BLaER1 treated with 17β-estradiol and CSF1 and Interleukin-3, amounts not matched to agents 10 nM and 100 nM (cell line): Measurements from ENCODE around the gene FSTL4.

Experiments used
- H3K27ac ChIP-seq, 11 experiments: shearing (Covaris generic); formaldehyde crosslinking; 2 replicates each; pipeline ENCODE4 v1.8.1; 2022
- H3K27me3 ChIP-seq, 11 experiments: shearing (Covaris generic); formaldehyde crosslinking; 2 replicates each; pipeline ENCODE4 v1.8.1; 2022
- H3K36me3 ChIP-seq, 11 experiments: shearing (Covaris generic); formaldehyde crosslinking; 2 replicates each; pipeline ENCODE4 v1.8.1; 2022
- H3K4me1 ChIP-seq, 10 experiments: shearing (Covaris generic); formaldehyde crosslinking; 2 replicates each; pipeline ENCODE4 v1.8.1; 2022
- H3K4me2 ChIP-seq, 11 experiments: shearing (Covaris generic); formaldehyde crosslinking; 2 replicates each; pipeline ENCODE4 v1.8.1; 2022
- H3K4me3 ChIP-seq, 10 experiments: shearing (Covaris generic); formaldehyde crosslinking; 2 replicates each; pipeline ENCODE4 v1.8.1; 2022
- H3K9ac ChIP-seq, 11 experiments: shearing (Covaris generic); formaldehyde crosslinking; 2 replicates each; pipeline ENCODE4 v1.8.1; 2022
- H3K9me3 ChIP-seq, 11 experiments: shearing (Covaris generic); formaldehyde crosslinking; replicated peaks in 1 of 11; 2 replicates each; pipeline ENCODE4 v1.8.1; 2022
- H4K20me1 ChIP-seq, 11 experiments: shearing (Covaris generic); formaldehyde crosslinking; 2 replicates each; pipeline ENCODE4 v1.8.1; 2022
- Cebpa-rat ChIP-seq, 11 experiments: shearing (Covaris generic); IDR thresholded peaks; 2 replicates each; pipeline ENCODE4 v1.8.1; 2022

FSTL4 gene

GRCh38 chr5:133366438-133366837 lies 245.9 kb downstream of the FSTL4 start:
- Histone ChIP-seq H3K9ac (no peak overlapping the region), H3K27me3 (no peaks in the 10 kb centered on the region), H3K36me3 (no peaks in the 10 kb centered on the region), H3K9me3 (no peaks in the 10 kb centered on the region), H3K27ac (no peak overlapping the region), H3K4me2 (no peak overlapping the region), H3K4me1 (peaks cover 0 to 8% (median 3%) of the 10 kb centered on the region in 10 experiments; a peak in 7 of 20 replicates), H4K20me1 (no peaks in the 10 kb centered on the region), H3K4me3 (no peak overlapping the region)
- no peak for TF ChIP-seq Cebpa-rat (IDR thresholded peaks at IDR 0.05)

GRCh38 chr5:133365738-133366137 lies 246.6 kb downstream of the FSTL4 start:
- Histone ChIP-seq H3K27me3 (no peaks in the 10 kb centered on the region), H3K36me3 (no peaks in the 10 kb centered on the region), H3K27ac (no peak overlapping the region)

GRCh38 chr5:133364936-133365707 lies 247.2 kb downstream of the FSTL4 start:
- Histone ChIP-seq H3K4me3 (no peak overlapping the region), H3K27ac (no peak overlapping the region), H3K4me2 (no peak overlapping the region), H3K36me3 (no peaks in the 10 kb centered on the region), H3K9me3 (no peaks in the 10 kb centered on the region), H3K9ac (no peak overlapping the region), H3K27me3 (no peaks in the 10 kb centered on the region), H4K20me1 (no peaks in the 10 kb centered on the region), H3K4me1 (no peaks in the 10 kb centered on the region)
- no peak for TF ChIP-seq Cebpa-rat (IDR thresholded peaks at IDR 0.05)

More at GRCh38 chr5:133365738-133366137, 246.6 kb downstream of the FSTL4 start:
- Histone ChIP-seq H3K4me3 (no peak overlapping the region), H3K4me2 (no peak overlapping the region), H3K4me1 (peaks cover 0 to under 1% (median 0%) of the 10 kb centered on the region in 10 experiments; a peak in 4 of 20 replicates), H3K9me3 (no peaks in the 10 kb centered on the region), H4K20me1 (no peaks in the 10 kb centered on the region), H3K9ac (no peak overlapping the region)
- TF ChIP-seq Cebpa-rat (IDR thresholded peaks at IDR 0.05) = no peak

GRCh38 chr5:133363807-133364587 lies 248.3 kb downstream of the FSTL4 start:
- H3K27me3 ChIP-seq = no peaks in the 10 kb centered on the region
- no peaks in the 10 kb centered on the region for H4K20me1 ChIP-seq
- no peaks in the 10 kb centered on the region for H3K9me3 ChIP-seq
- no peak overlapping the region for H3K9ac ChIP-seq
- H3K4me3 ChIP-seq = no peak overlapping the region
- no peak overlapping the region for H3K4me2 ChIP-seq
- no peak overlapping the region for H3K27ac ChIP-seq
- no peaks in the 10 kb centered on the region for H3K36me3 ChIP-seq
- no peaks in the 10 kb centered on the region for H3K4me1 ChIP-seq
- TF ChIP-seq Cebpa-rat (IDR thresholded peaks at IDR 0.05) = no peak

GRCh38 chr5:133362438-133362837 lies 249.9 kb downstream of the FSTL4 start:
- Histone ChIP-seq H3K4me1 (no peaks in the 10 kb centered on the region), H3K9me3 (no peaks in the 10 kb centered on the region), H3K4me3 (no peak overlapping the region), H4K20me1 (no peaks in the 10 kb centered on the region), H3K9ac (no peak overlapping the region), H3K27ac (no peak overlapping the region), H3K27me3 (no peaks in the 10 kb centered on the region), H3K4me2 (no peak overlapping the region), H3K36me3 (no peaks in the 10 kb centered on the region)
- no peak for TF ChIP-seq Cebpa-rat (IDR thresholded peaks at IDR 0.05)

- H3K4me3 ChIP-seq = no peak overlapping the region
- H3K4me1 ChIP-seq = no peaks in the 10 kb centered on the region
- no peaks in the 10 kb centered on the region for H3K36me3 ChIP-seq
- no peaks in the 10 kb centered on the region for H3K27me3 ChIP-seq
- no peak overlapping the region for H3K4me2 ChIP-seq
- no peaks in the 10 kb centered on the region for H4K20me1 ChIP-seq
- H3K27ac ChIP-seq = no peak overlapping the region
- no peak overlapping the region for H3K9ac ChIP-seq
- TF ChIP-seq Cebpa-rat (IDR thresholded peaks at IDR 0.05) = no peak
- H3K9me3 ChIP-seq = no peaks in the 10 kb centered on the region
Observed at GRCh38 chr5:133361922-133362321, 250.4 kb downstream of the FSTL4 start.

GRCh38 chr5:133360693-133361472 lies 251.5 kb downstream of the FSTL4 start:
- Histone ChIP-seq H4K20me1 (no peaks in the 10 kb centered on the region), H3K36me3 (no peaks in the 10 kb centered on the region), H3K27me3 (no peaks in the 10 kb centered on the region), H3K9me3 (no peaks in the 10 kb centered on the region), H3K4me2 (no peak overlapping the region), H3K4me1 (no peaks in the 10 kb centered on the region), H3K4me3 (no peak overlapping the region), H3K9ac (no peak overlapping the region), H3K27ac (no peak overlapping the region)
- no peak for TF ChIP-seq Cebpa-rat (IDR thresholded peaks at IDR 0.05)

- Histone ChIP-seq H3K4me2 (no peak overlapping the region), H3K27me3 (no peaks in the 10 kb centered on the region), H3K36me3 (no peaks in the 10 kb centered on the region), H3K27ac (no peak overlapping the region), H3K9me3 (no peaks in the 10 kb centered on the region), H4K20me1 (no peaks in the 10 kb centered on the region), H3K4me1 (peaks cover 0 to under 1% (median 0%) of the 10 kb centered on the region in 10 experiments; a peak in 2 of 20 replicates), H3K9ac (no peak overlapping the region), H3K4me3 (no peak overlapping the region)
- no peak for TF ChIP-seq Cebpa-rat (IDR thresholded peaks at IDR 0.05)
Observed at GRCh38 chr5:133359861-133360260, 252.5 kb downstream of the FSTL4 start.

- TF ChIP-seq Cebpa-rat (IDR thresholded peaks at IDR 0.05) = no peak
- no peak overlapping the region for H3K4me2 ChIP-seq
- H3K9me3 ChIP-seq = no peaks in the 10 kb centered on the region
- no peak overlapping the region for H3K27ac ChIP-seq
- H3K4me1 ChIP-seq = peaks cover 0 to 9% (median 0%) of the 10 kb centered on the region in 10 experiments; a peak in 2 of 20 replicates
- no peaks in the 10 kb centered on the region for H3K36me3 ChIP-seq
- no peaks in the 10 kb centered on the region for H4K20me1 ChIP-seq
- no peaks in the 10 kb centered on the region for H3K27me3 ChIP-seq
- H3K4me3 ChIP-seq = no peak overlapping the region
- no peak overlapping the region for H3K9ac ChIP-seq
Observed at GRCh38 chr5:133358271-133358670, 254.1 kb downstream of the FSTL4 start.
